ENCODE results near the gene SDC3. TPM values are rescaled to one million over a fixed set of nuclear protein-coding genes. Genes with fewer than 3 reads are reported as not detected.
A peak's percentile ranks its signal among the peaks of the same experiment; 100 is the strongest.

The SDC3 gene
- total RNA-seq, 2 donors from 2014 or later, result 94.1 to 143 TPM

- H3K27me3 Mint-ChIP-seq (ENCODE audit: insufficient read depth), result no peaks in the 10 kb centered on the region
- Histone ChIP-seq H3K27me3 (ENCODE audit: control insufficient read depth, insufficient read depth, low read length, poor library complexity, severe bottlenecking) (no peaks in the 10 kb centered on the region), H3K27ac (ENCODE audit: low read depth, low read length) (no peak overlapping the region), H3K9ac (ENCODE audit: extremely low read depth, low read length, poor library complexity, severe bottlenecking) (no peak overlapping the region), H3K4me3 (ENCODE audit: low read length) (no peak overlapping the region), H3K4me1 (ENCODE audit: control insufficient read depth, insufficient read depth, low read length) (peaks cover 14% of the 10 kb centered on the region), H3K36me3 (ENCODE audit: control insufficient read depth, insufficient read depth, low read length) (no peaks in the 10 kb centered on the region), H3K9me3 (ENCODE audit: control insufficient read depth, low read length) (no peaks in the 10 kb centered on the region)
- no peak overlapping the region for H3K27ac Mint-ChIP-seq
- no peak for TF ChIP-seq CTCF (conservative IDR thresholded peaks at IDR 0.05)
- 93 to 97% methylated on average over 3 to 6 of the region's 6 CpGs for WGBS, 2 experiments (ENCODE audit: insufficient coverage in 1 of 2, insufficient read length in 1 of 2)
- no peaks in the 10 kb centered on the region for H3K36me3 Mint-ChIP-seq (ENCODE audit: low read depth)
- no peaks in the 10 kb centered on the region for H3K9me3 Mint-ChIP-seq
- H3K4me1 Mint-ChIP-seq, result peaks cover 34% of the 10 kb centered on the region
- H3K4me3 Mint-ChIP-seq, result no peak overlapping the region
- no peak for DNase-seq
These were observed 62.0 kb downstream of the SDC3 start for GRCh38 chr1:30846587-30846986.

- peaks cover 41% of the 10 kb centered on the region for H3K4me1 Mint-ChIP-seq
- H3K36me3 Mint-ChIP-seq (ENCODE audit: low read depth), result no peaks in the 10 kb centered on the region
- Histone ChIP-seq H3K27ac (ENCODE audit: low read depth, low read length) (no peak overlapping the region), H3K9me3 (ENCODE audit: control insufficient read depth, low read length) (no peaks in the 10 kb centered on the region), H3K27me3 (ENCODE audit: control insufficient read depth, insufficient read depth, low read length, poor library complexity, severe bottlenecking) (no peaks in the 10 kb centered on the region), H3K36me3 (ENCODE audit: control insufficient read depth, insufficient read depth, low read length) (no peaks in the 10 kb centered on the region), H3K9ac (ENCODE audit: extremely low read depth, low read length, poor library complexity, severe bottlenecking) (no peak overlapping the region), H3K4me1 (ENCODE audit: control insufficient read depth, insufficient read depth, low read length) (peaks cover 16% of the 10 kb centered on the region), H3K4me3 (ENCODE audit: low read length) (no peak overlapping the region)
- H3K27me3 Mint-ChIP-seq (ENCODE audit: insufficient read depth), result no peaks in the 10 kb centered on the region
- peak; percentile 74 for TF ChIP-seq CTCF (conservative IDR thresholded peaks at IDR 0.05)
- no peak overlapping the region for H3K27ac Mint-ChIP-seq
- peak; percentile 76 for DNase-seq
- H3K9me3 Mint-ChIP-seq, result no peaks in the 10 kb centered on the region
- H3K4me3 Mint-ChIP-seq, result no peak overlapping the region
- WGBS, 2 experiments (ENCODE audit: insufficient coverage in 1 of 2, insufficient read length in 1 of 2), result 74 to 77% methylated on average over 7 of the region's 7 CpGs
These were observed 62.7 kb downstream of the SDC3 start for GRCh38 chr1:30845904-30846290.

- Mint-ChIP-seq H3K4me3 (no peak overlapping the region), H3K4me1 (peaks cover 46% of the 10 kb centered on the region), H3K9me3 (no peaks in the 10 kb centered on the region), H3K27ac (no peak overlapping the region), H3K36me3 (ENCODE audit: low read depth) (no peaks in the 10 kb centered on the region), H3K27me3 (ENCODE audit: insufficient read depth) (no peaks in the 10 kb centered on the region)
- Histone ChIP-seq H3K27me3 (ENCODE audit: control insufficient read depth, insufficient read depth, low read length, poor library complexity, severe bottlenecking) (no peaks in the 10 kb centered on the region), H3K9ac (ENCODE audit: extremely low read depth, low read length, poor library complexity, severe bottlenecking) (no peak overlapping the region), H3K36me3 (ENCODE audit: control insufficient read depth, insufficient read depth, low read length) (no peaks in the 10 kb centered on the region), H3K9me3 (ENCODE audit: control insufficient read depth, low read length) (no peaks in the 10 kb centered on the region), H3K4me3 (ENCODE audit: low read length) (no peak overlapping the region), H3K4me1 (ENCODE audit: control insufficient read depth, insufficient read depth, low read length) (peaks cover 21% of the 10 kb centered on the region), H3K27ac (ENCODE audit: low read depth, low read length) (no peak overlapping the region)
- 85 to 86% methylated on average over 9 to 10 of the region's 10 CpGs for WGBS, 2 experiments (ENCODE audit: insufficient coverage in 1 of 2, insufficient read length in 1 of 2)
- no peak for DNase-seq
- TF ChIP-seq CTCF (conservative IDR thresholded peaks at IDR 0.05), result no peak
These were observed 63.2 kb downstream of the SDC3 start for GRCh38 chr1:30845237-30845903.

All from endodermal cell (in vitro differentiated cells).